Measurements from ENCODE around the gene SIPA1L3.

The SIPA1L3 gene

GRCh38 chr19:38180071-38180470 lies 273.1 kb downstream of the SIPA1L3 start:
- Histone ChIP-seq H3K4me1 (ENCODE audit: insufficient read depth, insufficient read length) (peaks cover 8% of the 10 kb centered on the region), H3K27me3 (ENCODE audit: insufficient read depth, insufficient read length) (no peaks in the 10 kb centered on the region), H3K9ac (ENCODE audit: insufficient read length, low read depth) (no peak overlapping the region), H3K9me3 (ENCODE audit: insufficient read depth, low read length) (peaks cover 11% of the 10 kb centered on the region; the same call in 1 of the 2 replicates), H3K4me3 (ENCODE audit: insufficient read length, low read depth) (no peak overlapping the region), H3K36me3 (ENCODE audit: insufficient read depth, insufficient read length, low read length) (peaks cover 5% of the 10 kb centered on the region)
- TF ChIP-seq SUZ12 (IDR thresholded peaks at IDR 0.05; ENCODE audit: extremely low read depth, insufficient read depth, insufficient read length) (no peak), ZNF274 (IDR thresholded peaks at IDR 0.05; ENCODE audit: low read depth, low read length) (no peak), YY1 (IDR thresholded peaks at IDR 0.05; ENCODE audit: insufficient read depth, insufficient read length) (no peak)
- DNase-seq (ENCODE audit: low read depth, low spot score), result no peak

GRCh38 chr19:38182536-38183210 lies 275.7 kb downstream of the SIPA1L3 start:
- no peak for DNase-seq (ENCODE audit: low read depth, low spot score)
- H3K27me3 ChIP-seq (ENCODE audit: insufficient read depth, insufficient read length), result no peaks in the 10 kb centered on the region
- H3K9ac ChIP-seq (ENCODE audit: insufficient read length, low read depth), result no peak overlapping the region
- TF ChIP-seq SUZ12 (IDR thresholded peaks at IDR 0.05; ENCODE audit: extremely low read depth, insufficient read depth, insufficient read length), result no peak
- H3K36me3 ChIP-seq (ENCODE audit: insufficient read depth, insufficient read length, low read length), result peaks cover 6% of the 10 kb centered on the region
- H3K4me3 ChIP-seq (ENCODE audit: insufficient read length, low read depth), result no peak overlapping the region
- peaks cover 11% of the 10 kb centered on the region; the same call in 1 of the 2 replicates for H3K9me3 ChIP-seq (ENCODE audit: insufficient read depth, low read length)
- peaks cover 4% of the 10 kb centered on the region for H3K4me1 ChIP-seq (ENCODE audit: insufficient read depth, insufficient read length)

- DNase-seq (ENCODE audit: low read depth, low spot score), result peak; percentile 32
- TF ChIP-seq YY1 (IDR thresholded peaks at IDR 0.05; ENCODE audit: insufficient read depth, insufficient read length) (no peak), SUZ12 (IDR thresholded peaks at IDR 0.05; ENCODE audit: extremely low read depth, insufficient read depth, insufficient read length) (no peak), ZNF274 (IDR thresholded peaks at IDR 0.05; ENCODE audit: low read depth, low read length) (no peak)
- Histone ChIP-seq H3K9me3 (ENCODE audit: insufficient read depth, low read length) (peaks cover 11% of the 10 kb centered on the region; the same call in 1 of the 2 replicates), H3K36me3 (ENCODE audit: insufficient read depth, insufficient read length, low read length) (peaks cover 6% of the 10 kb centered on the region), H3K4me1 (ENCODE audit: insufficient read depth, insufficient read length) (peaks cover 4% of the 10 kb centered on the region), H3K9ac (ENCODE audit: insufficient read length, low read depth) (peak overlapping the region; percentile 33), H3K4me3 (ENCODE audit: insufficient read length, low read depth) (peak overlapping the region; percentile 41), H3K27me3 (ENCODE audit: insufficient read depth, insufficient read length) (no peaks in the 10 kb centered on the region)
Observed at GRCh38 chr19:38183251-38183897, 276.4 kb downstream of the SIPA1L3 start.

- no peak for DNase-seq (ENCODE audit: low read depth, low spot score)
- Histone ChIP-seq H3K36me3 (ENCODE audit: insufficient read depth, insufficient read length, low read length) (peaks cover 6% of the 10 kb centered on the region), H3K27me3 (ENCODE audit: insufficient read depth, insufficient read length) (no peaks in the 10 kb centered on the region), H3K9ac (ENCODE audit: insufficient read length, low read depth) (no peak overlapping the region), H3K4me1 (ENCODE audit: insufficient read depth, insufficient read length) (peaks cover 4% of the 10 kb centered on the region), H3K4me3 (ENCODE audit: insufficient read length, low read depth) (no peak overlapping the region), H3K9me3 (ENCODE audit: insufficient read depth, low read length) (peaks cover 9% of the 10 kb centered on the region; the same call in 1 of the 2 replicates)
- no peak for TF ChIP-seq ZNF274 (IDR thresholded peaks at IDR 0.05; ENCODE audit: low read depth, low read length)
- TF ChIP-seq SUZ12 (IDR thresholded peaks at IDR 0.05; ENCODE audit: extremely low read depth, insufficient read depth, insufficient read length), result no peak
- no peak for TF ChIP-seq YY1 (IDR thresholded peaks at IDR 0.05; ENCODE audit: insufficient read depth, insufficient read length)
Observed at GRCh38 chr19:38184815-38185214, 277.8 kb downstream of the SIPA1L3 start.

GRCh38 chr19:38185562-38185961 lies 278.6 kb downstream of the SIPA1L3 start:
- H3K27me3 ChIP-seq (ENCODE audit: insufficient read depth, insufficient read length), result no peaks in the 10 kb centered on the region
- peaks cover 6% of the 10 kb centered on the region for H3K36me3 ChIP-seq (ENCODE audit: insufficient read depth, insufficient read length, low read length)
- peaks cover 4% of the 10 kb centered on the region for H3K4me1 ChIP-seq (ENCODE audit: insufficient read depth, insufficient read length)
- H3K9ac ChIP-seq (ENCODE audit: insufficient read length, low read depth), result no peak overlapping the region
- no peak for TF ChIP-seq YY1 (IDR thresholded peaks at IDR 0.05; ENCODE audit: insufficient read depth, insufficient read length)
- TF ChIP-seq ZNF274 (IDR thresholded peaks at IDR 0.05; ENCODE audit: low read depth, low read length), result no peak
- no peak for TF ChIP-seq SUZ12 (IDR thresholded peaks at IDR 0.05; ENCODE audit: extremely low read depth, insufficient read depth, insufficient read length)
- 0 out of 2 replicates have a peak, but pooled peaks cover 2% of the 10 kb centered on the region for H3K9me3 ChIP-seq (ENCODE audit: insufficient read depth, low read length)
- no peak overlapping the region for H3K4me3 ChIP-seq (ENCODE audit: insufficient read length, low read depth)
- no peak for DNase-seq (ENCODE audit: low read depth, low spot score)

- Histone ChIP-seq H3K36me3 (ENCODE audit: insufficient read depth, insufficient read length, low read length) (peaks cover 13% of the 10 kb centered on the region), H3K9ac (ENCODE audit: insufficient read length, low read depth) (no peak overlapping the region), H3K4me3 (ENCODE audit: insufficient read length, low read depth) (no peak overlapping the region), H3K9me3 (ENCODE audit: insufficient read depth, low read length) (no peaks in the 10 kb centered on the region), H3K4me1 (ENCODE audit: insufficient read depth, insufficient read length) (no peaks in the 10 kb centered on the region), H3K27me3 (ENCODE audit: insufficient read depth, insufficient read length) (no peaks in the 10 kb centered on the region)
- DNase-seq (ENCODE audit: low read depth, low spot score), result no peak
- TF ChIP-seq YY1 (IDR thresholded peaks at IDR 0.05; ENCODE audit: insufficient read depth, insufficient read length) (no peak), SUZ12 (IDR thresholded peaks at IDR 0.05; ENCODE audit: extremely low read depth, insufficient read depth, insufficient read length) (no peak), ZNF274 (IDR thresholded peaks at IDR 0.05; ENCODE audit: low read depth, low read length) (no peak)
Observed at GRCh38 chr19:38190061-38190460, 283.1 kb downstream of the SIPA1L3 start.

- Histone ChIP-seq H3K36me3 (ENCODE audit: insufficient read depth, insufficient read length, low read length) (peaks cover 10% of the 10 kb centered on the region), H3K4me1 (ENCODE audit: insufficient read depth, insufficient read length) (no peaks in the 10 kb centered on the region), H3K4me3 (ENCODE audit: insufficient read length, low read depth) (no peak overlapping the region), H3K9me3 (ENCODE audit: insufficient read depth, low read length) (no peaks in the 10 kb centered on the region), H3K9ac (ENCODE audit: insufficient read length, low read depth) (no peak overlapping the region), H3K27me3 (ENCODE audit: insufficient read depth, insufficient read length) (no peaks in the 10 kb centered on the region)
- TF ChIP-seq ZNF274 (IDR thresholded peaks at IDR 0.05; ENCODE audit: low read depth, low read length), result no peak
- no peak for TF ChIP-seq YY1 (IDR thresholded peaks at IDR 0.05; ENCODE audit: insufficient read depth, insufficient read length)
- TF ChIP-seq SUZ12 (IDR thresholded peaks at IDR 0.05; ENCODE audit: extremely low read depth, insufficient read depth, insufficient read length), result no peak
- no peak for DNase-seq (ENCODE audit: low read depth, low spot score)
Observed at GRCh38 chr19:38190793-38191192, 283.8 kb downstream of the SIPA1L3 start.
